HG02571 (cell line): Measurements from ENCODE around the gene MRPL51.

Experiments used
- ATAC-seq: cut with Tn5 transposase; IDR thresholded peaks from one replicate; pipeline ENCODE4 v1.9.1; 2021; ENCODE audit warnings: mild to moderate bottlenecking, moderate library complexity; ENCODE audit not compliant: unreplicated experiment

MRPL51 gene

GRCh38 chr12:6462234-6462995, 30.6 kb downstream of the MRPL51 start:
- ATAC-seq: no peak

- ATAC-seq: peak; percentile 54
These were observed 31.4 kb downstream of the MRPL51 start for GRCh38 chr12:6461401-6462233.

- ATAC-seq: no peak
These were observed 32.2 kb downstream of the MRPL51 start for GRCh38 chr12:6460751-6461371.

GRCh38 chr12:6459004-6459337, 34.1 kb downstream of the MRPL51 start:
- no peak for ATAC-seq

GRCh38 chr12:6458281-6459003, 34.6 kb downstream of the MRPL51 start:
- ATAC-seq: no peak

- ATAC-seq: no peak
These were observed 35.7 kb downstream of the MRPL51 start for GRCh38 chr12:6457220-6457945.

- no peak for ATAC-seq
These were observed 40.0 kb downstream of the MRPL51 start for GRCh38 chr12:6452944-6453630.

GRCh38 chr12:6452245-6452943, 40.7 kb downstream of the MRPL51 start:
- ATAC-seq: no peak

GRCh38 chr12:6451348-6452244, 41.5 kb downstream of the MRPL51 start, which contains the start of gene TAPBPL:
Gene TAPBPL (plus strand): TSS chr12:6452042. CDS start chr12:6452249, 207 bp downstream.
- ATAC-seq: peak; percentile 63

- ATAC-seq: no peak
These were observed 42.2 kb downstream of the MRPL51 start for GRCh38 chr12:6450869-6451347.

GRCh38 chr12:6450091-6450868, 42.8 kb downstream of the MRPL51 start:
- no peak for ATAC-seq

- ATAC-seq: no peak
These were observed 48.1 kb downstream of the MRPL51 start, which contains the start of gene CD27 for GRCh38 chr12:6444704-6445688. Gene CD27 (plus strand): TSS chr12:6444955. CDS start chr12:6445096, 141 bp downstream.

GRCh38 chr12:6444031-6444430, 49.0 kb downstream of the MRPL51 start:
- no peak for ATAC-seq

- no peak for ATAC-seq
These were observed 49.6 kb downstream of the MRPL51 start for GRCh38 chr12:6443361-6443983.

GRCh38 chr12:6442836-6443235, 50.2 kb downstream of the MRPL51 start:
- no peak for ATAC-seq
